Nucleus accumbens (tissue), 56 donors: Measurements from ENCODE around the gene GUCA2B.

Experiments
- DNase-seq, 56 donors: peaks; one replicate each; lab custom pipeline; 2025; lab: John Stamatoyannopoulos, UW

Gene GUCA2B

DNA sequence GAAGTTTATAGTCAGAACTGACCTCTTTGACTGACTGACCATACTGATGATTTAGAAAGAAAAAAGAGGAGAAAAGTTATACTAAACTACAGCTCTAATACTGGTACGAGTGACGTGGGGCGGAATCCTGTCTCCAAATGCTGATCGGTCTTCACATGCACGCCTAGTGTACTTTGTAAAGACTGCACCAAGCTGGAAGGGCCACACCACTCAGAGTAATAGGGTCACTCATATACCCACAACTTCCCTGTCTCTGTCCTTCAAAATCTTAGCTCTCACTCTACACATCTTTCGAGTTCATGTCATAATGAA lies 30.7 kb downstream of the GUCA2B start:
- no peak for DNase-seq

DNA sequence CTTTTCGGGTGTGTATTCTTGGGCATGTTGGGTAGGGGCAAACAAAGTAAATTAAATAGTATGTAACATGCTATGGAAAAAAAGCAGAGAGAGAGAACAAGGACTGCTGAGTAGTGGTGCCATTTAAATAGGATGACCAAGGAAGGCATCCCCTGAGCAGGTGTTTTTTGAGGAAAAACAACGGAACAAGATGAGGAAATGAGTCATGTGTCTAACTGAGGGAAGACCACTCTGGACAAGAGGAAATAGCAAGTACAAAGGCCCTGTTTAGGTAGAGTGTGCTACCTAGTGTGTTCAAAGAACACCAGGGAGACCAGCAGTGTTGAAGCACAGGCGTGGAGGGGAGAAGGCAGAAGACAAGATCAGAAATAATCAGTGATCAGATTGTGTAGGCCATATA lies 31.4 kb downstream of the GUCA2B start:
- no peak for DNase-seq

DNA sequence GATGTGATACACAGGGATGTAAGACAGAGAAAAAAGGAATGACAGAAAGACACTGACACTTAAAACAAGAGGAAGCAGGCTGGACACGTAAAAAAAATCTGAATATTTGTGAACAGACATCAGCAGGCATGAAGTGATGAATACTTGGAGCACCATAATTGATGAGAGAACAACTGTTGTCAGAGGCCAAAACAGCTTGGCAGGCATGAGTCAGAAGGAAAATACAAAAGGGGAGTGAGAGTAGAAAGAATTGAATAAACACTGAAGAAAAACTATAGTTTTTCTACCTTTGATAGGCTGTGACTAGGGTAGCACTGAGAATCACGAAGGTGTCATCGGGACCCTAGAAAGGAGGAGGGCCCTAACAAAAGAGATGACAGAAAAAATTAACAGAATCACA lies 32.9 kb downstream of the GUCA2B start:
- DNase-seq: no peak

DNA sequence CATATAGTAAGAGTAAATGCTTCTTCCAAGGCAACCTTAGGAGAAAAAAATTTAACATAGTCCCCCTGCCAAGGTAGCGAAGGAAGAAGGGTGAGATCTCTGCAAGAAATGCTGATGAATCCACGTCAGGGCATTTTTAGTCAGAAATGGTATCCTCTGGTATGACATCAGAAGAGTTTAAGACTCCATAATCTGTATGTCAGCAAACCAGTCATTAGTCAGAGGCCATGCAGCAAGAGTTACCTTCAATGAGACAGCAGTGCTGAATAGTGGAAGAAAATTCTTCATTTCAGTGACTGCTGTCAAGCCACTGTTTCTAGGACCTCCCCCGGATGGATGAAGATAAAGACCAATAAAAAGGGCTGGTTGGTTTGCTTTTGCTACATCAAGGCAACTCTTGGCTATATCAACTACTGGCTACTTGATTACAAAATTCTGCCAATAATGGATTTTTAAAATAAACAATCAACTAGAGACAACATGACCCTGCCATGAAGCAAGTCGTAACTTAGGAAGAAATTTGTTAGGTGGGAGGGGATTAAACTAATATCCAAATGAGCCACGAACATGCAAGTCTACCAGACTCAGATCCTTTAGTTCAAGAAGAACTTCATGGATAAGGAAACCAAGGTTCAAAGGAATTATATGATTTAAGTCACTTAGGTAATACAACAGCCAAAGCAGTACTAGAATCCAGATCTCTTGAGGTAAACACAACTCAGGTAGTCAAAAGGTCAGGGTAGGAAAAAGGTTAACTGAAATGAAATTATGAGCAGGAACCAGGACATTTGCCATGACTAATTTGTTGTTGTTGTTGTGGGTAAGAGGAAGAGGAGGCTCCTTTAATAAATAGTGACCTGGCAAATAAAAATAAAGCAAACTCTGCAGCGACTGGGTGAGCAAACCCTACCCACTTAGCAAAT lies 37.0 kb downstream of the GUCA2B start:
- DNase-seq: no peak

DNA sequence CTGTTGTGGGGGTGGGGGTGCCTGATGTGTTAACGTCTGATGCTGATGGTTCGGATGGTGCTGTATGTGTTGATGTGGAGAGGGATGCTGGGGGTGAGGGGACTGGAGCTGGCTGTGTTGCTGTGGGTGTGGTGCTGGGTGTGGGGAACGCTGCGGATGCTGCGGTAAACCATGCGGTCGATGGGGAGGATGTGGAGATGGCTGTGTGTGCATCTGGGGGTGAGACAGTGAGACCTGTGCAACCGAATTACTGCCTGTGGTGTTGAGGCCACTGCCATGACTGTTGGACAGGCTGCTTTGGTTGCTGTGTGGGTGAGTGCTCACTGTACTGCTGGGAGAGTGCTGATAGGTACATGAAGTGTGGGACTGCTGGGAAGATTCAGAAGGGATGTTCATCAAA lies 38.1 kb downstream of the GUCA2B start:
- no peak for DNase-seq

DNA sequence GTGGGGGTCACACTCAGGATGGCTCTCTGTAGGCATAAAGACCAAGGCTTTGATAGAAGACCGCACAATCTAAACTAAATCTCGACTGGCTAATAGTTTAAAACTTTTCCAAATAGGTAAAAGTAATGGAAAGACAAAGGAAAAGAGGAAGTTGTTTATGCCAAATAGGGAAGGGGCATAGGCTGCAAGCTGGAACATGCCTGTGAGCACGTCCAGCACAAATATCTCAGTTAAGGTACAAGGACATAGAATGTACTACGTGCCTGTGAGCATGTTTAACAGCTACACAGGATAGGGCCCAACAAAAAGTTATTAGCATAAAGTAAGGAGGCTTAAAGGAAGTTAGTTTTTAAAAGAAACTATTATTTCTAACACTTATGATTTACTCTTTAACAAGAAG lies 38.9 kb downstream of the GUCA2B start:
- DNase-seq: no peak

DNA sequence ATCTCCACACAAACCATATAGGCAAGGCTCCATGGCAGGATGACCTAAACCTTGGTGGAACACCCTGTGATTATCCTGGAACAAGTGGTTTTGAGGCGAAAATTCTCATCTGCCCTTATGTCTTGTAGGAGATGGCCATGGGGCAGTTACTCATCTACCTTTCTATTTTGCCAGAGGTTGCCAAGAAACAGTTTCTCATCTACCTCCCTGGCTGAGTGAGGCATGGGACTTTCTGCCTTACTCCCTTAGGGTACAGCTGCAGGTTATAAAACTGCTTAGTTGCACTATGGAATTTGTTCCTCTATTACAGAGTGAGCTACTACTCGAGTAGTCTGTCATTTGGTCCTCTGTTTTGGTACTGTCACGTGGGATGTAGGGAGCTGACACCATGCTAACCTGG lies 42.6 kb downstream of the GUCA2B start:
- no peak for DNase-seq

DNA sequence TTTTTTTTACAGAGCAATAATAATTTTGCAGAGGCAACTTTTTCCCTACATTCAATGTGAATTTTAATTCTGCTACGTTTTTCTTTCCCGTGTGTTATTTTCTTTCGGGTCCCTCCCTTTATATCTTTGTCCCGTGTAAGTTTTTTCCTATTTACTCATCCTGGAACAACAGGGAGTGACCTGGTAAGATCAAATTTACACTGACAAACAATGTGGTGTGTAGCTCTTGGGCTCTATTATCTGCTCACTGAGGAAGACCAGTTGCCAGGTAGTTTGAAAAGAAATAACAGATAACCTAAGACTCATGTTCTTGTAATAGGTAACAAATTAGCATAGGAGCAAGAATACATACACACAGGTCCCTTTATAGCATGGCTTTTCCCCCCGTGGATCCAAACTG lies 45.0 kb downstream of the GUCA2B start:
- no peak for DNase-seq

DNA sequence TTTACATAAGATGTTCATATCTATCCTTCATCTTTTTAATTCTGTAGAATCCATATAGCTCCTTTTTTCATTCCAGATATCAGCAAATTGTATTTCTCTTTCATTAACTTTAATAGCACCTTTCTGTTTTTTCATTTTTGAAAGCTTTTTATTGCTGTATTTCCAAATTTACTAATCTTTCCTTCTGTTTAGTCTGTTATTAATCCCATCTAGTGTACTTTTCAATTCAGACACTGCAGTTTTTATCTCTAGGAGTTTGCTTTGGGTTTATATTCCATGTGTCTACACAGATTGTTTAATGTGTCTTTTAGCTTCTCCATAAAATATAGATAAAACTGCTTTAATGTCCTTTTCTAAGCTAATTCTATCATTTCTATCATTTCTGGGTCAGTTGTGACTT lies 48.8 kb downstream of the GUCA2B start:
- no peak for DNase-seq
